CD14-positive monocyte (primary cell): ENCODE measurements around the gene SOAT1. TPM values are rescaled to one million over a fixed set of nuclear protein-coding genes. Genes with fewer than 3 reads are reported as not detected.
"Not testable (repeated sequence)": the region's sequence is repeated elsewhere in the genome, so short reads cannot be mapped to it uniquely, and the experiment has no call there.

Source experiments
- DNase-seq, 3 donors: peaks; one replicate each; pipeline ENCODE4 v3.0.0-alpha.2; 2011 to 2022
- H2AFZ ChIP-seq: 2 replicates; pipeline ENCODE4 v1.6.0; 2012; ENCODE audit warnings: mild to moderate bottlenecking, low read depth, low read length, inconsistent platforms; ENCODE audit not compliant: insufficient read depth, poor library complexity, severe bottlenecking
- H3K27ac ChIP-seq, 2 donors: 1 replicate in 1 of 2; 2 replicates in 1 of 2; pipeline ENCODE4 v1.5.1; 2012 to 2013; ENCODE audit warnings: low read length in 2 of 2, control low read depth in 1 of 2, inconsistent platforms in 1 of 2, low read depth in 1 of 2, mild to moderate bottlenecking in 1 of 2
- H3K27me3 ChIP-seq, 2 donors: one replicate each; pipeline versions ENCODE4 v1.6.0 to v1.6.1; 2011 to 2013; ENCODE audit warnings: low read length in 2 of 2; ENCODE audit not compliant: control insufficient read depth in 2 of 2, insufficient read depth in 2 of 2
- H3K36me3 ChIP-seq, 2 donors: replicated peaks in 1 of 2; 1 replicate in 1 of 2; 2 replicates in 1 of 2; pipeline versions ENCODE4 v1.5.1 to v1.6.1; 2012 to 2013; ENCODE audit warnings: low read length in 2 of 2, control low read depth in 1 of 2, inconsistent platforms in 1 of 2, mild to moderate bottlenecking in 1 of 2; ENCODE audit not compliant: insufficient read depth in 2 of 2, control insufficient read depth in 1 of 2
- H3K4me1 ChIP-seq, 2 donors: 1 replicate in 1 of 2; 2 replicates in 1 of 2; pipeline versions ENCODE4 v1.5.1 to v1.6.1; 2012 to 2013; ENCODE audit warnings: low read length in 2 of 2, control low read depth in 1 of 2, inconsistent platforms in 1 of 2, mild to moderate bottlenecking in 1 of 2, moderate library complexity in 1 of 2; ENCODE audit not compliant: insufficient read depth in 2 of 2, control insufficient read depth in 1 of 2
- H3K4me2 ChIP-seq: replicated peaks from 2 replicates; pipeline ENCODE3; 2012; ENCODE audit warnings: low read length, moderate library complexity, mild to moderate bottlenecking; ENCODE audit not compliant: poor library complexity, severe bottlenecking; ENCODE audit errors: extremely low read depth
- H3K4me3 ChIP-seq, 3 experiments: fragments of 200-600 bp in 1 of 3; sonication (generic) in 1 of 3; replicated peaks in 1 of 3; 1 replicate in 2 of 3; 2 replicates in 1 of 3; pipeline ENCODE4 v1.5.1; 2011 to 2013; ENCODE audit warnings: low read length in 3 of 3, mild to moderate bottlenecking in 3 of 3, control low read depth in 2 of 3, low read depth in 2 of 3, inconsistent platforms in 1 of 3, moderate library complexity in 1 of 3
- H3K79me2 ChIP-seq: 2 replicates; pipeline ENCODE4 v1.6.0; 2012; ENCODE audit warnings: mild to moderate bottlenecking, control low read depth, inconsistent platforms, low read length, moderate library complexity; ENCODE audit not compliant: insufficient read depth
- H3K9ac ChIP-seq: 2 replicates; pipeline ENCODE4 v1.6.0; 2017; ENCODE audit warnings: low read length, mild to moderate bottlenecking; ENCODE audit not compliant: insufficient read depth, poor library complexity, severe bottlenecking
- H3K9me3 ChIP-seq, 2 donors: replicated peaks in 1 of 2; 1 replicate in 1 of 2; 2 replicates in 1 of 2; pipeline versions ENCODE4 v1.5.1 to v1.6.1; 2012 to 2013; ENCODE audit warnings: low read length in 2 of 2, control low read depth in 1 of 2; ENCODE audit not compliant: control insufficient read depth in 1 of 2, insufficient read depth in 1 of 2
- H4K20me1 ChIP-seq: 2 replicates; pipeline ENCODE4 v1.6.0; 2012; ENCODE audit warnings: mild to moderate bottlenecking, low read length, control low read depth, moderate library complexity; ENCODE audit not compliant: insufficient read depth
- H3K27ac Mint-ChIP-seq, 7 donors: one replicate each; pipeline ENCODE4 v1.8.0; 2020; ENCODE audit warnings: mild to moderate bottlenecking in 7 of 7, mixed read lengths in 7 of 7, moderate library complexity in 6 of 7, inconsistent platforms in 2 of 7
- H3K27me3 Mint-ChIP-seq, 3 donors: one replicate each; pipeline ENCODE4 v1.8.0; 2021 to 2022; ENCODE audit warnings: low read depth in 3 of 3, mild to moderate bottlenecking in 3 of 3, mixed read lengths in 3 of 3, moderate library complexity in 3 of 3, inconsistent platforms in 1 of 3
- H3K36me3 Mint-ChIP-seq, 2 donors: one replicate each; pipeline ENCODE4 v1.8.0; 2020; ENCODE audit warnings: mixed read lengths in 2 of 2, inconsistent platforms in 1 of 2, mild to moderate bottlenecking in 1 of 2
- H3K4me1 Mint-ChIP-seq: one replicate; pipeline ENCODE4 v1.8.0; 2020; ENCODE audit warnings: mild to moderate bottlenecking, mixed read lengths
- H3K4me3 Mint-ChIP-seq, 2 donors: one replicate each; pipeline ENCODE4 v1.8.0; 2020; ENCODE audit warnings: mild to moderate bottlenecking in 2 of 2, mixed read lengths in 2 of 2, moderate library complexity in 1 of 2
- H3K9me3 Mint-ChIP-seq, 7 donors: one replicate each; pipeline ENCODE4 v1.8.0; 2020 to 2022; ENCODE audit warnings: mixed read lengths in 7 of 7, mild to moderate bottlenecking in 6 of 7, moderate library complexity in 6 of 7, inconsistent platforms in 2 of 7
- CTCF ChIP-seq: fragments of 200-600 bp; IDR thresholded peaks from one replicate; pipeline ENCODE4 v1.8.0; 2022; ENCODE audit warnings: antibody characterized with exemption, mild to moderate bottlenecking
- WGBS: methylation state at CpG from one replicate; pipeline ENCODE4 v1.1.5; 2013; ENCODE audit warnings: missing lambda C conversion rate; ENCODE audit not compliant: insufficient coverage; 5-methylcytosine and 5-hydroxymethylcytosine counted together
- intact Hi-C, 2 donors: fragments of 100-400 bp; cut with micrococcal nuclease; formaldehyde crosslinking; loops; one replicate each; pipeline versions ENCODE4 v1.15.0 to v1.15.1; 2023
- polyA plus RNA-seq, 3 donors: library from polyadenylated mRNA; depleted of rRNA in 1 of 3; unstranded in 2 of 3; stranded (reverse) in 1 of 3; fragments of 300-500 nt in 2 of 3; fragments of >200 nt in 1 of 3; fragmentation: Illumina TruSeq in 2 of 3; gene quantifications; 1 replicate in 2 of 3; 2 replicates in 1 of 3; pipeline ENCODE4 v1.2.3, GENCODE V29; 2012 to 2021

SOAT1 gene
- polyA plus RNA-seq, 3 donors = 15.8 to 158 (median 105) TPM

- H4K20me1 ChIP-seq = no peaks in the 10 kb centered on the region
- Mint-ChIP-seq H3K27ac (no peak overlapping the region), H3K4me3 (no peak overlapping the region), H3K4me1 (no peaks in the 10 kb centered on the region), H3K27me3 (peaks cover 2 to 3% (median 2%) of the 10 kb centered on the region in 3 donors), H3K36me3 (no peaks in the 10 kb centered on the region), H3K9me3 (peaks cover 0 to 4% (median 0%) of the 10 kb centered on the region in 7 donors)
- no peaks in the 10 kb centered on the region for H3K4me1 ChIP-seq
- H2AFZ ChIP-seq = no peak overlapping the region
- no peak for DNase-seq
- TF ChIP-seq CTCF = no peak
- H3K27me3 ChIP-seq = no peaks in the 10 kb centered on the region
- H3K27ac ChIP-seq = no peak overlapping the region
- intact Hi-C loops = no loop called here
- H3K79me2 ChIP-seq = no peaks in the 10 kb centered on the region
- no peak overlapping the region for H3K4me2 ChIP-seq
- H3K9me3 ChIP-seq = no peaks in the 10 kb centered on the region
- H3K9ac ChIP-seq = no peak overlapping the region
- 88% methylated on average over 1 of the region's 3 CpGs for WGBS
- no peaks in the 10 kb centered on the region for H3K36me3 ChIP-seq
- no peak overlapping the region for H3K4me3 ChIP-seq
Measured at GRCh38 chr1:179264507-179264906, 29.1 kb upstream of the SOAT1 start.

GRCh38 chr1:179269071-179269470 is 24.5 kb upstream of the SOAT1 start:
- intact Hi-C loops = no loop called here

GRCh38 chr1:179274424-179274823 is 19.2 kb upstream of the SOAT1 start:
- H3K27ac Mint-ChIP-seq, H4K20me1 ChIP-seq, H3K27me3 Mint-ChIP-seq, H3K4me3 Mint-ChIP-seq, H3K4me3 ChIP-seq, H3K79me2 ChIP-seq, H3K9ac ChIP-seq, H3K36me3 ChIP-seq, H3K4me1 ChIP-seq, DNase-seq, H3K4me1 Mint-ChIP-seq, H2AFZ ChIP-seq, H3K9me3 ChIP-seq, H3K36me3 Mint-ChIP-seq, H3K4me2 ChIP-seq, H3K27me3 ChIP-seq, intact Hi-C loops, H3K27ac ChIP-seq: not testable (repeated sequence)
- 80% methylated on average over 1 of the region's 5 CpGs for WGBS
- H3K9me3 Mint-ChIP-seq = peaks cover 4 to 13% (median 8%) of the 10 kb centered on the region in 7 donors

More at GRCh38 chr1:179269071-179269470, 24.5 kb upstream of the SOAT1 start:
- Histone ChIP-seq H3K9me3 (no peaks in the 10 kb centered on the region), H3K4me2 (no peak overlapping the region), H3K27ac (no peak overlapping the region), H3K4me1 (no peaks in the 10 kb centered on the region), H2AFZ (no peak overlapping the region), H4K20me1 (no peaks in the 10 kb centered on the region), H3K79me2 (no peaks in the 10 kb centered on the region), H3K9ac (no peak overlapping the region), H3K36me3 (no peaks in the 10 kb centered on the region), H3K27me3 (no peaks in the 10 kb centered on the region), H3K4me3 (no peak overlapping the region)
- TF ChIP-seq CTCF = no peak
- DNase-seq = no peak
- H3K36me3 Mint-ChIP-seq = no peaks in the 10 kb centered on the region
- peaks cover 0 to 2% (median 2%) of the 10 kb centered on the region in 3 donors for H3K27me3 Mint-ChIP-seq
- no peaks in the 10 kb centered on the region for H3K4me1 Mint-ChIP-seq
- no peak overlapping the region for H3K27ac Mint-ChIP-seq
- no peak overlapping the region for H3K4me3 Mint-ChIP-seq
- peaks cover 0 to 2% (median 0%) of the 10 kb centered on the region in 7 donors for H3K9me3 Mint-ChIP-seq
